Lower leg skin (tissue), 4 donors: ENCODE data around the gene UBASH3A. TPM values are rescaled to one million over a fixed set of nuclear protein-coding genes. Genes with fewer than 3 reads are reported as not detected.

Experiments used
- DNase-seq, 2 donors: peaks; one replicate each; pipeline ENCODE4 v3.0.0-alpha.2; 2019; ENCODE audit warnings: low spot score in 2 of 2
- H3K4me3 ChIP-seq: fragments of 200-600 bp; sonication (generic); 2 replicates; pipeline ENCODE4 v1.5.1; 2017; ENCODE audit warnings: mild to moderate bottlenecking, low read depth; ENCODE audit not compliant: poor library complexity, severe bottlenecking
- POLR2A ChIP-seq, 2 donors: fragments of 450-650 bp; IDR thresholded peaks; one replicate each; pipeline ENCODE4 v1.6.1; 2016 to 2017; ENCODE audit warnings: antibody characterized with exemption in 2 of 2, mild to moderate bottlenecking in 1 of 2, moderate library complexity in 1 of 2
- WGBS, 2 donors: methylation state at CpG; one replicate each; pipeline ENCODE4 v1.1.5; 2018; 5-methylcytosine and 5-hydroxymethylcytosine counted together
- intact Hi-C: fragments of 100-400 bp; cut with DNase I; formaldehyde crosslinking; loops from one replicate; pipeline ENCODE4 v1.15.0; 2023; ENCODE audit warnings: low total_unique reads
- total RNA-seq, 4 donors: library from RNA; depleted of rRNA; stranded (reverse); fragments of >200 nt; gene quantifications; one replicate each; pipeline ENCODE4 v1.1.0, GENCODE V29; 2016
- TF ChIP-seq, protein P1 (sequence below), 3 donors: fragments of 450-650 bp; IDR thresholded peaks; one replicate each; pipeline ENCODE4 v1.5.1; 2016; ENCODE audit warnings: antibody characterized with exemption in 3 of 3, mild to moderate bottlenecking in 3 of 3, moderate library complexity in 2 of 3

Gene UBASH3A
- total RNA-seq, 4 donors from 2014 or later = 0.23 TPM; not detected in 3

DNA sequence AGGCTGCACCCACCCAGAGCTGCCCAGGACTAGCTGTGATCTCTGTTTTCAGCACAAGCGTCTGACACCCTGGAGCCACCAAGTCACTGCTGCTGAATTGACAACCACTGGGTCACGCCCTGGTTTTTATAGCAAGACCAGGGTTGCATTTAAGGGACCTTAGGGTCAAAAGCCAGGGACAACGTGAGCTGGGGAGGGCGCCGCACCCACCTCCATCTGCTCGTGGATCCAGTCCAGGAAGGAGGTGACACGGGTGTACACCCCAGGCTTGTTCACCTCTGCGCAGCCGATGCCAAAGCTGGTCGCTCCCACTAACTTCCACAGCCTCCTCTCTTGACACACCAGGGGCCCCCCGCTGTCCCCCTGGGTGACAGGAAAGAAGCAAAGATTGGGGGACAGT lies 28.2 kb upstream of the UBASH3A start:
- intact Hi-C loops = no loop called here
- TF ChIP-seq POLR2A (IDR thresholded peaks at IDR 0.05) = no peak
- TF ChIP-seq, protein P1, sequence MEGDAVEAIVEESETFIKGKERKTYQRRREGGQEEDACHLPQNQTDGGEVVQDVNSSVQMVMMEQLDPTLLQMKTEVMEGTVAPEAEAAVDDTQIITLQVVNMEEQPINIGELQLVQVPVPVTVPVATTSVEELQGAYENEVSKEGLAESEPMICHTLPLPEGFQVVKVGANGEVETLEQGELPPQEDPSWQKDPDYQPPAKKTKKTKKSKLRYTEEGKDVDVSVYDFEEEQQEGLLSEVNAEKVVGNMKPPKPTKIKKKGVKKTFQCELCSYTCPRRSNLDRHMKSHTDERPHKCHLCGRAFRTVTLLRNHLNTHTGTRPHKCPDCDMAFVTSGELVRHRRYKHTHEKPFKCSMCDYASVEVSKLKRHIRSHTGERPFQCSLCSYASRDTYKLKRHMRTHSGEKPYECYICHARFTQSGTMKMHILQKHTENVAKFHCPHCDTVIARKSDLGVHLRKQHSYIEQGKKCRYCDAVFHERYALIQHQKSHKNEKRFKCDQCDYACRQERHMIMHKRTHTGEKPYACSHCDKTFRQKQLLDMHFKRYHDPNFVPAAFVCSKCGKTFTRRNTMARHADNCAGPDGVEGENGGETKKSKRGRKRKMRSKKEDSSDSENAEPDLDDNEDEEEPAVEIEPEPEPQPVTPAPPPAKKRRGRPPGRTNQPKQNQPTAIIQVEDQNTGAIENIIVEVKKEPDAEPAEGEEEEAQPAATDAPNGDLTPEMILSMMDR (IDR thresholded peaks at IDR 0.05) = no peak
- DNase-seq = no peak

DNA sequence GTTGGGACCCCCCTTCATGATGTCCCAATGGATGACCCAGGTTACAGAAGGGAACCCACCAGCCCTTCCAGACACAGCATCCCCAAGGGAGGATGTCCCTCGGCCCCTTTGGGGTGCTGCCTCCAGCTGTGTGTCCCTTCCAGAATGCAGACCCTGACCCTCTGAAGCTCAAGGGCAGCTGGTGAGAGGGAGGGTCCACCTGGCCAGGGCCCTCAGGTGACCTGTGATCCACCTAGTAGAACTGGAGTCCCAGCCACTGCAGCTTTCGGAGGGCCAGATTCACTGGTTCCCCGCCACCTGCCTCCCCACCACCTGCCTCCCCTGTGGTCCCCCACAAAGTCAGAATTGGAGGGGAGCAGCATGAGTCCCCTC lies 27.8 kb upstream of the UBASH3A start:
- no peak for TF ChIP-seq POLR2A (IDR thresholded peaks at IDR 0.05)
- TF ChIP-seq, protein P1 (IDR thresholded peaks at IDR 0.05) = no peak
- 57 to 96% methylated on average over 1 to 3 of the region's 3 CpGs for WGBS, 2 donors
- no peak for DNase-seq
- no peak overlapping the region for H3K4me3 ChIP-seq
- intact Hi-C loops = no loop called here

More for the DNA sequence above, 28.2 kb upstream of the UBASH3A start:
- no peak overlapping the region for H3K4me3 ChIP-seq
- 57 to 69% methylated on average over 10 to 11 of the region's 11 CpGs for WGBS, 2 donors

DNA sequence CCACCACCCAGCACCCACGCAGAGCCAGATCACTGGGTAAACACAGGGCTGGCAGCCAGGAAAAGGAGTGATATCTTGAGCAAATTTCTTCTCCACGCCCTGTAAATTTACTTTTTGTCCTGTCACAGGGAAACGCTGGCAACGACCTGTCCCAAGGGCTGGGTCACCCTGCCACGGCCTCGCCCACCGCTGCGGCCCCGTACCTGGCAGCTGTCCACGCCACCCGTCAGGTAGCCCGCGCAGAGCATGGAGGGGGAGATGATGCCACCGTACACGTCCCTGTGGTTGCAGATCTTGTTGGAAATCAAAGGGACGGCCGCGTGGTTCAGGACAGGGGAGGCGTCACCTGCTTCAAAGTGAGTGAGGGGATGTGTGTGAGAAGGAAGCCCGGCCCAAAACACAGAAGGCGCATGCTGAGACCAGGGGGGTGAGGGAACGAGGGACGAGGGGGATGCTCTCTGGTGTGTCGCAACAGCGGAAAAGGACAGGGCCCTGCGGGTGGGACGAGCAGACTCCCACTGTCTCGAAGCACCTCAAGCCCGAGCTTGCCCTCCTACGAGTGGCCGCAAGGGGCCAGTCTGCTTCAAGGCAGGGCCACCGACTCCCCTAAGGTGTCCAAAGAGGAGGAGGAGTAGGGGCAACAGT lies 27.2 kb upstream of the UBASH3A start:
- no peak for TF ChIP-seq POLR2A (IDR thresholded peaks at IDR 0.05)
- TF ChIP-seq, protein P1 (IDR thresholded peaks at IDR 0.05) = no peak
- WGBS, 2 donors = 48 to 69% methylated on average over 32 of the region's 32 CpGs
- no peak for DNase-seq
- intact Hi-C loops = no loop called here
- no peak overlapping the region for H3K4me3 ChIP-seq

DNA sequence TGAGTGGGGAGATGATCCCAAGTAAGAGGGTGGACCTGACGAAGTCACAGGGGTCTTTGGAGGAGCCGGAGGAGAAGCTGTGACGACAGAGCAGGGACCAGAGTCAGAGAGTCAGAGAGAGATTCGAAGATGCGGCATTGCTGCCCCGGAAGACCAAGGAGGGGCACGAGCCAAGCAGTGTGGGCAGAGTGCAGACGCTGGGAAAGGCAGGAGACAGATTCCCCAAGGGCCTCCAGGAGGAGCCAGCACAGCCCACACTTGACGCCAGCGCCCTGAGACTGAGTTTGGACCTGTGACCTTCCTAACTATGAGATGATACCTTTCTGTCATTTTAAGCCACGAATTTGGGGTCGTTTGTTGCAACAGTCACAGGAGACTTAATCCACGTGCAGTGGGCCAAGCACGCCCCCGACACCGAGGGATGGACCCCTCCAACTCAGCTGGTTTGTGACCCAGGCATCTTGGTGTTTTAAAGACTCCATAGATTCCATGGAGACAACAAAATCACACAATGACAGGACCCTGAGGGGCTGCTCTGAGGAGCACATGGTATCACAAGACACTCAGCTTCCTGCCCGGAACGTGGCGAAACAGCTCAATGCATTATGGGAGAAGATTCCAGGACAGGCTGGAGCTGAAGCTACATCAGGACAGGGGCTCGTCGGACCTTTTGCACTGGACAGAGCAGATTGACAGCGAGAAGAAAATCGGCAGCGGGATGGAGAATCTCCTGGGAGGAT lies 26.3 kb upstream of the UBASH3A start:
- DNase-seq = no peak
- 77 to 83% methylated on average over 24 of the region's 24 CpGs for WGBS, 2 donors
- intact Hi-C loops = no loop called here
- no peak for TF ChIP-seq POLR2A (IDR thresholded peaks at IDR 0.05)
- TF ChIP-seq, protein P1 (IDR thresholded peaks at IDR 0.05) = no peak
- no peak overlapping the region for H3K4me3 ChIP-seq

DNA sequence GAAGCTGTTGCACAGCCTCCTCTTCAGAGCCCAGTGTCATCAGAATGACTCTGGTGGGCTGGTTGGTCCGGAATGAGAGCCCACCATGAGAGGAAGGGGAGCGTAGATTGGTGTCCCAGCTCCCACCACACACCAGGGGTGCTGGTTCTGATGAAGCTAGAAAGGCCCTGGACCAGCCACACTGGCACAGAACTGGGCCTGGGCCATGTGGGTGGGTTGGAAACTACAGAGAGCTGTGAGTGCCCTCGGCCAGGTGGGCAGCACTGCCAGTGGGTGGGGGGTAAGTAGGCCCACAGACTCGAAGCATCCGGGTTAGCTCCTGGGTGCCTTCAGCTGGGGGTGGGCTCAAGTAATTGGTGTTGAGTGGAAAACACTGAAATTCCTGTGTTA lies 25.8 kb upstream of the UBASH3A start:
- no peak for DNase-seq
- intact Hi-C loops = no loop called here
- H3K4me3 ChIP-seq = no peak overlapping the region
- 79 to 86% methylated on average over 5 of the region's 5 CpGs for WGBS, 2 donors
- TF ChIP-seq POLR2A (IDR thresholded peaks at IDR 0.05) = no peak
- TF ChIP-seq, protein P1 (IDR thresholded peaks at IDR 0.05) = no peak
